ENCODE measurements around the gene CETN3.

CETN3 gene

GRCh38 chr5:90418214-90418613, 8.7 kb upstream of the CETN3 start:
- H3K36me3 ChIP-seq (ENCODE audit: control insufficient read depth in 1 of 2, insufficient read depth in 2 of 2, low read length in 2 of 2): no peaks in the 10 kb centered on the region
- no peak overlapping the region for H2BK12ac ChIP-seq (ENCODE audit: low read length)
- H3K18ac ChIP-seq (ENCODE audit: low read length): no peak overlapping the region
- no peak for DNase-seq
- no peak overlapping the region for H4K91ac ChIP-seq (ENCODE audit: low read depth, low read length)
- no peak overlapping the region for H2BK120ac ChIP-seq (ENCODE audit: insufficient read depth, low read length, poor library complexity)
- no peak overlapping the region for H2AFZ ChIP-seq (ENCODE audit: insufficient read depth, low read length, poor library complexity)
- H4K8ac ChIP-seq (ENCODE audit: low read depth, low read length): no peak overlapping the region
- no peak overlapping the region for H3K4ac ChIP-seq (ENCODE audit: low read depth, low read length)
- no peak overlapping the region for H3K27ac ChIP-seq (ENCODE audit: low read depth, low read length)
- H4K12ac ChIP-seq (ENCODE audit: low read depth, low read length): no peak overlapping the region
- no peaks in the 10 kb centered on the region for H3K79me2 ChIP-seq (ENCODE audit: control insufficient read depth, insufficient read depth, low read length, poor library complexity)
- no peak overlapping the region for H3K9ac ChIP-seq (ENCODE audit: low read length)
- no peak overlapping the region for H3K23ac ChIP-seq (ENCODE audit: low read length)
- no peak overlapping the region for H3K4me2 ChIP-seq (ENCODE audit: low read length)
- whole genome bisulfite sequencing (ENCODE audit: extremely low coverage, insufficient coverage, insufficient read length): no CpG with 5 or more reads among the region's 1 CpG
- H3K14ac ChIP-seq (ENCODE audit: low read length): no peak overlapping the region
- H3K4me3 ChIP-seq (ENCODE audit: low read depth, low read length): no peak overlapping the region
- peaks cover 0 to 4% of the 10 kb centered on the region in 2 experiments for H3K4me1 ChIP-seq (ENCODE audit: control insufficient read depth in 1 of 2, insufficient read depth in 2 of 2, low read length in 2 of 2)
- no peaks in the 10 kb centered on the region for H3K9me3 ChIP-seq (ENCODE audit: insufficient read depth, low read depth, low read length)
- H2AK5ac ChIP-seq (ENCODE audit: low read length): no peak overlapping the region
- H2BK5ac ChIP-seq (ENCODE audit: low read depth, low read length, poor library complexity): no peak overlapping the region
- H3K79me1 ChIP-seq (ENCODE audit: low read length): no peaks in the 10 kb centered on the region
- no peaks in the 10 kb centered on the region for H3K27me3 ChIP-seq (ENCODE audit: insufficient read depth, low read length)

GRCh38 chr5:90410178-90410762, 714 bp upstream of the CETN3 start:
- Histone ChIP-seq H2BK5ac (ENCODE audit: low read depth, low read length, poor library complexity) (no peak overlapping the region), H3K4me1 (ENCODE audit: control insufficient read depth in 1 of 2, insufficient read depth in 2 of 2, low read length in 2 of 2) (no peaks in the 10 kb centered on the region), H4K8ac (ENCODE audit: low read depth, low read length) (peak overlapping the region; percentile 52), H3K27ac (ENCODE audit: low read depth, low read length) (peak overlapping the region; percentile 73), H2AFZ (ENCODE audit: insufficient read depth, low read length, poor library complexity) (no peak overlapping the region), H3K23ac (ENCODE audit: low read length) (no peak overlapping the region), H3K18ac (ENCODE audit: low read length) (no peak overlapping the region), H2BK12ac (ENCODE audit: low read length) (no peak overlapping the region), H3K4ac (ENCODE audit: low read depth, low read length) (no peak overlapping the region), H3K79me2 (ENCODE audit: control insufficient read depth, insufficient read depth, low read length, poor library complexity) (peaks cover 5% of the 10 kb centered on the region), H3K36me3 (ENCODE audit: control insufficient read depth in 1 of 2, insufficient read depth in 2 of 2, low read length in 2 of 2) (no peaks in the 10 kb centered on the region), H3K9ac (ENCODE audit: low read length) (peak overlapping the region; percentile 59), H3K9me3 (ENCODE audit: insufficient read depth, low read depth, low read length) (no peaks in the 10 kb centered on the region), H3K4me2 (ENCODE audit: low read length) (peak overlapping the region; percentile 71), H3K79me1 (ENCODE audit: low read length) (peaks cover 10% of the 10 kb centered on the region), H4K12ac (ENCODE audit: low read depth, low read length) (peak overlapping the region; percentile 10), H3K4me3 (ENCODE audit: low read depth, low read length) (peak overlapping the region; percentile 60), H3K14ac (ENCODE audit: low read length) (peak overlapping the region; percentile 6), H2BK120ac (ENCODE audit: insufficient read depth, low read length, poor library complexity) (no peak overlapping the region), H4K91ac (ENCODE audit: low read depth, low read length) (peak overlapping the region; percentile 67), H3K27me3 (ENCODE audit: insufficient read depth, low read length) (no peaks in the 10 kb centered on the region), H2AK5ac (ENCODE audit: low read length) (no peak overlapping the region)
- no CpG with 5 or more reads among the region's 10 CpGs for WGBS (ENCODE audit: extremely low coverage, insufficient coverage, insufficient read length)
- no peak for DNase-seq

- Histone ChIP-seq H3K4ac (ENCODE audit: low read depth, low read length) (peak overlapping the region; percentile 40), H3K4me2 (ENCODE audit: low read length) (peak overlapping the region; percentile 96), H2BK120ac (ENCODE audit: insufficient read depth, low read length, poor library complexity) (peak overlapping the region; percentile 95), H4K12ac (ENCODE audit: low read depth, low read length) (peak overlapping the region; percentile 96), H4K91ac (ENCODE audit: low read depth, low read length) (peak overlapping the region; percentile 100), H3K9ac (ENCODE audit: low read length) (peak overlapping the region; percentile 15), H3K36me3 (ENCODE audit: control insufficient read depth in 1 of 2, insufficient read depth in 2 of 2, low read length in 2 of 2) (no peaks in the 10 kb centered on the region), H3K79me1 (ENCODE audit: low read length) (peaks cover 10% of the 10 kb centered on the region), H2AFZ (ENCODE audit: insufficient read depth, low read length, poor library complexity) (peak overlapping the region; percentile 78), H3K27me3 (ENCODE audit: insufficient read depth, low read length) (no peaks in the 10 kb centered on the region), H2BK5ac (ENCODE audit: low read depth, low read length, poor library complexity) (peak overlapping the region; percentile 46), H3K4me3 (ENCODE audit: low read depth, low read length) (peak overlapping the region; percentile 84), H2AK5ac (ENCODE audit: low read length) (peak overlapping the region; percentile 41), H3K9me3 (ENCODE audit: insufficient read depth, low read depth, low read length) (no peaks in the 10 kb centered on the region), H3K18ac (ENCODE audit: low read length) (no peak overlapping the region), H3K79me2 (ENCODE audit: control insufficient read depth, insufficient read depth, low read length, poor library complexity) (peaks cover 5% of the 10 kb centered on the region), H4K8ac (ENCODE audit: low read depth, low read length) (peak overlapping the region; percentile 32), H3K4me1 (ENCODE audit: control insufficient read depth in 1 of 2, insufficient read depth in 2 of 2, low read length in 2 of 2) (no peaks in the 10 kb centered on the region), H3K27ac (ENCODE audit: low read depth, low read length) (peak overlapping the region; percentile 96), H3K23ac (ENCODE audit: low read length) (no peak overlapping the region), H3K14ac (ENCODE audit: low read length) (peak overlapping the region; percentile 20), H2BK12ac (ENCODE audit: low read length) (no peak overlapping the region)
- peak; percentile 22 to 69 for DNase-seq
- WGBS (ENCODE audit: extremely low coverage, insufficient coverage, insufficient read length): no CpG with 5 or more reads among the region's 14 CpGs
Observed at GRCh38 chr5:90408571-90409317, 812 bp downstream of the CETN3 start.

GRCh38 chr5:90406466-90406865, 3.1 kb downstream of the CETN3 start:
- Histone ChIP-seq H3K27me3 (ENCODE audit: insufficient read depth, low read length) (no peaks in the 10 kb centered on the region), H3K79me2 (ENCODE audit: control insufficient read depth, insufficient read depth, low read length, poor library complexity) (peaks cover 5% of the 10 kb centered on the region), H4K91ac (ENCODE audit: low read depth, low read length) (no peak overlapping the region), H2BK12ac (ENCODE audit: low read length) (no peak overlapping the region), H3K4me3 (ENCODE audit: low read depth, low read length) (no peak overlapping the region), H2BK5ac (ENCODE audit: low read depth, low read length, poor library complexity) (no peak overlapping the region), H3K27ac (ENCODE audit: low read depth, low read length) (no peak overlapping the region), H4K8ac (ENCODE audit: low read depth, low read length) (no peak overlapping the region), H3K14ac (ENCODE audit: low read length) (no peak overlapping the region), H3K9me3 (ENCODE audit: insufficient read depth, low read depth, low read length) (no peaks in the 10 kb centered on the region), H3K4me2 (ENCODE audit: low read length) (no peak overlapping the region), H2AFZ (ENCODE audit: insufficient read depth, low read length, poor library complexity) (no peak overlapping the region), H3K79me1 (ENCODE audit: low read length) (peaks cover 10% of the 10 kb centered on the region), H3K23ac (ENCODE audit: low read length) (no peak overlapping the region), H3K4me1 (ENCODE audit: control insufficient read depth in 1 of 2, insufficient read depth in 2 of 2, low read length in 2 of 2) (no peaks in the 10 kb centered on the region), H3K4ac (ENCODE audit: low read depth, low read length) (no peak overlapping the region), H2BK120ac (ENCODE audit: insufficient read depth, low read length, poor library complexity) (no peak overlapping the region), H4K12ac (ENCODE audit: low read depth, low read length) (no peak overlapping the region), H3K36me3 (ENCODE audit: control insufficient read depth in 1 of 2, insufficient read depth in 2 of 2, low read length in 2 of 2) (no peaks in the 10 kb centered on the region), H3K18ac (ENCODE audit: low read length) (no peak overlapping the region), H2AK5ac (ENCODE audit: low read length) (no peak overlapping the region), H3K9ac (ENCODE audit: low read length) (no peak overlapping the region)
- DNase-seq: peak in 1 of 2 donors; percentile 34

Measured in trophoblast cell (in vitro differentiated cells and primary cell).